K562 (cell line): ENCODE data around the gene FOS. TPM values are rescaled to one million over a fixed set of nuclear protein-coding genes. Genes with fewer than 3 reads are reported as not detected.
A peak's percentile ranks its signal among the peaks of the same experiment; 100 is the strongest.

ENCODE experiments used
- ATAC-seq: fragments of 200-7000 bp; cut with Tn5 transposase; 3 replicates; pipeline ENCODE4 v1.9.1; 2020; ENCODE audit warnings: moderate library complexity
- BruUV-seq: library from RNA; stranded (reverse); fragments of 400-500 nt; replicated peaks from 2 replicates; lab custom pipeline; 2021; lab: Mats Ljungman, UMichigan
- CTCF ChIA-PET: fragments of 300-600 bp; formaldehyde crosslinking; extraction: SDS; loops from one replicate; lab custom pipeline; 2021; ENCODE audit warnings: low intra/inter-chr PET ratio; lab: Yijun Ruan, JAX
- POLR2A ChIA-PET: fragments of 300-600, 350-650 bp; sonication (Branson Sonifier 250); formaldehyde crosslinking; extraction: SDS; loops from one replicate; lab custom pipeline; 2021; ENCODE audit warnings: antibody characterized with exemption, inconsistent platforms; lab: Yijun Ruan, JAX
- DNase-seq, 4 experiments: peaks; one replicate each; pipeline versions ENCODE4 v3.0.0 to v3.0.0-alpha.2; 2011 to 2018; ENCODE audit warnings: low spot score in 3 of 4, mixed read lengths in 3 of 4; ENCODE audit errors: extremely low read depth in 1 of 4
- FAIRE-seq: peaks from 2 replicates; lab custom pipeline; 2011; peaks lifted over from hg19 to GRCh38; lab: Jason Lieb, UNC
- H2AFZ ChIP-seq: 2 replicates; pipeline ENCODE4 v1.6.0; 2011; ENCODE audit warnings: low read depth, low read length, control low read depth, inconsistent platforms
- H3K27ac ChIP-seq: fragments of 200-600 bp; 3 replicates; pipeline ENCODE4 v1.8.0; 2011; ENCODE audit warnings: low read depth, mild to moderate bottlenecking, control low read depth, inconsistent platforms, low read length, moderate library complexity, mixed read lengths; ENCODE audit errors: extremely low read depth
- H3K27me3 ChIP-seq, 2 experiments: fragments of 300-600 bp in 1 of 2; 2 replicates in 1 of 2; 3 replicates in 1 of 2; pipeline versions ENCODE4 v1.6.0 to v1.8.0; 2011; ENCODE audit warnings: inconsistent platforms in 2 of 2, low read length in 2 of 2, mild to moderate bottlenecking in 1 of 2, mixed read lengths in 1 of 2, moderate library complexity in 1 of 2; ENCODE audit not compliant: control insufficient read depth in 2 of 2, insufficient read depth in 2 of 2
- H3K36me3 ChIP-seq: fragments of 300-600 bp; 3 replicates; pipeline ENCODE4 v1.8.0; 2011; ENCODE audit warnings: mild to moderate bottlenecking, low read length, inconsistent platforms; ENCODE audit not compliant: control insufficient read depth, insufficient read depth
- H3K4me1 ChIP-seq, 2 experiments: fragments of 200-600 bp in 1 of 2; replicated peaks in 1 of 2; 2 replicates in 1 of 2; 3 replicates in 1 of 2; pipeline versions ENCODE4 v1.5.1 to v1.8.0; 2011; ENCODE audit warnings: inconsistent platforms in 2 of 2, low read length in 2 of 2, mild to moderate bottlenecking in 1 of 2, mixed read lengths in 1 of 2, moderate library complexity in 1 of 2; ENCODE audit not compliant: control insufficient read depth in 2 of 2, insufficient read depth in 2 of 2
- H3K4me2 ChIP-seq: 2 replicates; pipeline ENCODE4 v1.6.1; 2011; ENCODE audit warnings: low read length, control low read depth, inconsistent platforms, mixed read lengths; ENCODE audit not compliant: insufficient read depth
- H3K4me3 ChIP-seq: fragments of 200-600 bp; sonication (generic), shearing (Covaris generic); 2 replicates; pipeline ENCODE4 v1.5.1; 2016; ENCODE audit warnings: control low read depth, inconsistent platforms
- H3K79me2 ChIP-seq: fragments of 200-600 bp; 3 replicates; pipeline ENCODE4 v1.8.0; 2011; ENCODE audit warnings: low read length, inconsistent platforms; ENCODE audit not compliant: control insufficient read depth, insufficient read depth
- H3K9ac ChIP-seq, 2 experiments: 2 replicates each; pipeline versions ENCODE4 v1.6.0 to v1.6.1; 2011; ENCODE audit warnings: low read depth in 2 of 2, low read length in 2 of 2, control low read depth in 1 of 2, inconsistent platforms in 1 of 2, mild to moderate bottlenecking in 1 of 2, mixed read lengths in 1 of 2; ENCODE audit not compliant: insufficient read depth in 1 of 2
- H3K9me1 ChIP-seq: one replicate; pipeline ENCODE4 v1.6.0; 2011; ENCODE audit warnings: inconsistent platforms, mild to moderate bottlenecking, low read length, moderate library complexity; ENCODE audit not compliant: control insufficient read depth, insufficient read depth
- H3K9me3 ChIP-seq: replicated peaks from 2 replicates; pipeline ENCODE4 v1.5.1; 2011; ENCODE audit warnings: low read depth, low read length, inconsistent platforms; ENCODE audit not compliant: control insufficient read depth, insufficient read depth
- H4K20me1 ChIP-seq: replicated peaks from 2 replicates; pipeline ENCODE4 v1.6.1; 2011; ENCODE audit warnings: low read length, inconsistent platforms, mixed read lengths; ENCODE audit not compliant: control insufficient read depth, insufficient read depth
- BHLHE40 ChIP-seq: IDR thresholded peaks from 2 replicates; pipeline ENCODE4 v1.6.1; 2011; ENCODE audit warnings: low read length, improper control_type of control experiment
- CTBP1 ChIP-seq: fragments of 450-650 bp; IDR thresholded peaks from 2 replicates; pipeline ENCODE4 v1.6.1; 2016; ENCODE audit warnings: borderline replicate concordance
- ESRRB ChIP-seq: fragments of 250-450 bp; sonication (Bioruptor Pico); IDR thresholded peaks from 2 replicates; pipeline ENCODE4 v1.5.0; 2020; ENCODE audit warnings: mild to moderate bottlenecking, moderate library complexity, borderline replicate concordance
- PKNOX1 ChIP-seq: fragments of 450-650 bp; IDR thresholded peaks from 2 replicates; pipeline ENCODE4 v1.6.1; 2016
- RFX1 ChIP-seq: fragments of 450-650 bp; IDR thresholded peaks from 2 replicates; pipeline ENCODE4 v1.6.1; 2016; ENCODE audit warnings: mild to moderate bottlenecking, moderate library complexity
- WGBS: fragments of 100-300 bp; shearing (Covaris generic); methylation state at CpG from one replicate; pipeline ENCODE4 v1.1.6; 2016; ENCODE audit warnings: low coverage, mixed read lengths; ENCODE audit not compliant: insufficient coverage; ENCODE audit errors: missing lambda C conversion rate; 5-methylcytosine and 5-hydroxymethylcytosine counted together
- in situ Hi-C: fragments of 300-500 bp; cut with MboI; formaldehyde crosslinking; loops from 4 replicates; pipeline ENCODE4 v1.15.0; 2018; ENCODE audit warnings: inconsistent platforms, mixed read lengths
- intact Hi-C: fragments of 100-400 bp; cut with micrococcal nuclease; formaldehyde crosslinking; loops from 2 replicates; pipeline ENCODE4 v1.14.2; 2022
- polyA plus RNA-seq, 8 experiments: library from polyadenylated mRNA; depleted of rRNA in 4 of 8; stranded (reverse) in 5 of 8; unstranded in 3 of 8; fragments of >200 nt; fragmentation: Nextera tagmentation in 2 of 8; fragmentation: Illumina TruSeq in 1 of 8; extraction: Ambion mirVana in 2 of 8; extraction: Trizol in 1 of 8; gene quantifications; 2 replicates each; pipeline versions ENCODE4 v1.2.1 to v1.2.3, GENCODE V29; 2011 to 2014; ENCODE audit warnings: inconsistent platforms in 1 of 8, missing spikeins in 1 of 8
- total RNA-seq, 7 experiments: library from RNA; depleted of rRNA in 6 of 7; stranded (reverse); fragments of >200 nt in 6 of 7; fragmentation: Illumina TruSeq in 2 of 7; extraction: Trizol in 2 of 7; gene quantifications; 2 replicates each; pipeline versions ENCODE4 v1.2.1 to v1.2.3, GENCODE V29; 2011 to 2021; ENCODE audit warnings: low replicate concordance in 1 of 7

Gene FOS
- total and polyA plus RNA-seq, 9 of the 15 experiments (the other 6 are each of a cell fraction or from before 2014, with no cell fraction given) = 0.54 to 13.8 (median 8.9) TPM

GRCh38 chr14:75310295-75311111, 31.9 kb downstream of the FOS start:
- intact Hi-C loops = no loop called here
- peaks cover 2 to 16% of the 10 kb centered on the region in 2 experiments; a peak in 3 of 5 replicates for H3K27me3 ChIP-seq
- no peak overlapping the region for H3K4me3 ChIP-seq
- no TSS peak for BruUV-seq
- DNase-seq (no peak), ATAC-seq (no peak), FAIRE-seq (no peak)
- no peaks in the 10 kb centered on the region for H3K9me1 ChIP-seq
- ChIA-PET CTCF (interaction anchor here (0.6 kb wide), 1 partner anchor 178 kb away, joined by 3 read pairs; no protein-coding TSS in a partner anchor), POLR2A (no interaction called here)
- no peak overlapping the region for H2AFZ ChIP-seq
- no peaks in the 10 kb centered on the region for H3K9me3 ChIP-seq
- no peaks in the 10 kb centered on the region for H3K36me3 ChIP-seq
- no peaks in the 10 kb centered on the region for H3K79me2 ChIP-seq
- in situ Hi-C loops = no loop called here
- H3K4me2 ChIP-seq = no peak overlapping the region
- H3K9ac ChIP-seq = peak overlapping the region in 1 of 2 experiments; percentile 26; a peak in 1 of 4 replicates
- H3K4me1 ChIP-seq = no peaks in the 10 kb centered on the region; a peak in 2 of 5 replicates
- WGBS = 7% methylated on average over 10 of the region's 13 CpGs
- H4K20me1 ChIP-seq = no peaks in the 10 kb centered on the region
- no peak overlapping the region for H3K27ac ChIP-seq
- TF ChIP-seq RFX1 (peak; percentile 83), CTBP1 (no peak)

GRCh38 chr14:75311356-75311755, 32.7 kb downstream of the FOS start:
- DNase-seq = no peak
- no peaks in the 10 kb centered on the region for H3K9me1 ChIP-seq
- H2AFZ ChIP-seq = no peak overlapping the region
- H3K9ac ChIP-seq = no peak overlapping the region
- no peaks in the 10 kb centered on the region for H3K9me3 ChIP-seq
- intact Hi-C loops = no loop called here
- no TSS peak for BruUV-seq
- TF ChIP-seq BHLHE40 = no peak
- peak; percentile 17; the same call in 1 of the 2 replicates for TF ChIP-seq PKNOX1
- TF ChIP-seq ESRRB (CRISPR knock-in tag) = no peak
- no peaks in the 10 kb centered on the region for H3K79me2 ChIP-seq
- in situ Hi-C loops = no loop called here
- peaks cover 2 to 18% of the 10 kb centered on the region in 2 experiments; a peak in 3 of 5 replicates for H3K27me3 ChIP-seq
- POLR2A ChIA-PET = no interaction called here
- H3K4me1 ChIP-seq = no peaks in the 10 kb centered on the region; a peak in 2 of 5 replicates
- no peak overlapping the region for H3K4me3 ChIP-seq
- H3K4me2 ChIP-seq = no peak overlapping the region
- WGBS = 2% methylated on average over 4 of the region's 4 CpGs
- CTCF ChIA-PET = no interaction called here
- no peak overlapping the region for H3K27ac ChIP-seq
- ATAC-seq = no peak
- no peaks in the 10 kb centered on the region for H4K20me1 ChIP-seq
- no peak for FAIRE-seq
- H3K36me3 ChIP-seq = no peaks in the 10 kb centered on the region
